Stimulated activated CD8-positive, alpha-beta memory T cell treated with anti-CD3 and anti-CD28 coated beads, Interleukin-15, amount 100 ng/mL, for 48 hours (primary cell): ENCODE data around the gene ALDH1B1.

Source experiments
- DNase-seq, 2 donors: peaks; one replicate each; pipeline ENCODE4 v3.0.0-alpha.2; 2020; ENCODE audit warnings: low read depth in 2 of 2

Gene ALDH1B1

GRCh38 chr9:38415856-38416255 lies 23.4 kb downstream of the ALDH1B1 start:
- DNase-seq: no peak

- no peak for DNase-seq
Measured at GRCh38 chr9:38416461-38416860, 24.0 kb downstream of the ALDH1B1 start.

GRCh38 chr9:38417003-38417945 lies 24.8 kb downstream of the ALDH1B1 start:
- DNase-seq: peak in 1 of 2 donors; percentile 35

GRCh38 chr9:38418366-38418765 lies 25.9 kb downstream of the ALDH1B1 start:
- DNase-seq: no peak

GRCh38 chr9:38419181-38419580 lies 26.7 kb downstream of the ALDH1B1 start:
- DNase-seq: no peak

- no peak for DNase-seq
Measured at GRCh38 chr9:38421498-38422211, 29.2 kb downstream of the ALDH1B1 start.

- no peak for DNase-seq
Measured at GRCh38 chr9:38422555-38423260, 30.2 kb downstream of the ALDH1B1 start.

GRCh38 chr9:38423273-38423972 lies 30.9 kb downstream of the ALDH1B1 start:
- DNase-seq: no peak

GRCh38 chr9:38423973-38424843 lies 31.7 kb downstream of the ALDH1B1 start, which contains the start of gene IGFBPL1:
TSS of gene IGFBPL1 (minus strand) at chr9:38424454. CDS start at chr9:38424424, 30 bp downstream.
- peak in 1 of 2 donors; percentile 2 for DNase-seq

GRCh38 chr9:38424918-38425317 lies 32.4 kb downstream of the ALDH1B1 start:
- DNase-seq: no peak

- no peak for DNase-seq
Measured at GRCh38 chr9:38428062-38428461, 35.6 kb downstream of the ALDH1B1 start.

GRCh38 chr9:38431116-38431515 lies 38.6 kb downstream of the ALDH1B1 start:
- no peak for DNase-seq

GRCh38 chr9:38432922-38433510 lies 40.5 kb downstream of the ALDH1B1 start:
- DNase-seq: no peak

GRCh38 chr9:38434365-38434764 lies 41.9 kb downstream of the ALDH1B1 start:
- no peak for DNase-seq

- DNase-seq: no peak
Measured at GRCh38 chr9:38434853-38435252, 42.4 kb downstream of the ALDH1B1 start.

- no peak for DNase-seq
Measured at GRCh38 chr9:38435521-38435920, 43.0 kb downstream of the ALDH1B1 start.

GRCh38 chr9:38436708-38437107 lies 44.2 kb downstream of the ALDH1B1 start:
- DNase-seq: no peak

GRCh38 chr9:38437193-38437823 lies 44.8 kb downstream of the ALDH1B1 start:
- no peak for DNase-seq

GRCh38 chr9:38439291-38439915 lies 46.9 kb downstream of the ALDH1B1 start:
- DNase-seq: no peak
